Fibroblast of lung (primary cell): ENCODE results near the gene SAP130. TPM values are rescaled to one million over a fixed set of nuclear protein-coding genes. Genes with fewer than 3 reads are reported as not detected.

ENCODE experiments used
- DNase-seq, 2 donors: peaks; one replicate each; pipeline versions ENCODE4 v3.0.0 to v3.0.0-alpha.2; 2010; ENCODE audit warnings: low read depth in 2 of 2
- H2AFZ ChIP-seq: 2 replicates; pipeline ENCODE4 v1.5.1; 2012; ENCODE audit warnings: low read length, control low read depth, inconsistent platforms
- H3K27ac ChIP-seq: 2 replicates; pipeline ENCODE4 v1.5.1; 2011; ENCODE audit warnings: low read length, control low read depth; ENCODE audit not compliant: insufficient read depth
- H3K27me3 ChIP-seq: 2 replicates; pipeline ENCODE4 v1.5.1; 2011; ENCODE audit warnings: mild to moderate bottlenecking, low read length; ENCODE audit not compliant: control insufficient read depth, insufficient read depth
- H3K36me3 ChIP-seq: 2 replicates; pipeline ENCODE4 v1.5.1; 2011; ENCODE audit warnings: low read length; ENCODE audit not compliant: control insufficient read depth, insufficient read depth
- H3K4me1 ChIP-seq: 2 replicates; pipeline ENCODE4 v1.5.1; 2011; ENCODE audit warnings: low read length; ENCODE audit not compliant: control insufficient read depth, insufficient read depth; ENCODE audit errors: extremely low read depth
- H3K4me2 ChIP-seq: 2 replicates; pipeline ENCODE4 v1.5.1; 2011; ENCODE audit warnings: low read length, control low read depth; ENCODE audit not compliant: insufficient read depth; ENCODE audit errors: extremely low read depth
- H3K4me3 ChIP-seq, 4 experiments: fragments of 200-600 bp in 1 of 4; sonication (generic) in 1 of 4; replicated peaks in 1 of 4; 2 replicates each; pipeline ENCODE4 v1.5.1; 2011 to 2016; ENCODE audit warnings: low read length in 4 of 4, low read depth in 3 of 4, mild to moderate bottlenecking in 3 of 4, control low read depth in 2 of 4, inconsistent platforms in 1 of 4, mixed read lengths in 1 of 4; ENCODE audit not compliant: insufficient read depth in 1 of 4; ENCODE audit errors: control extremely low read depth in 1 of 4
- H3K79me2 ChIP-seq: 2 replicates; pipeline ENCODE4 v1.5.1; 2012; ENCODE audit warnings: mild to moderate bottlenecking, low read length, inconsistent platforms; ENCODE audit not compliant: control insufficient read depth, insufficient read depth
- H3K9ac ChIP-seq: 2 replicates; pipeline ENCODE4 v1.5.1; 2011; ENCODE audit warnings: mild to moderate bottlenecking, low read length, control low read depth; ENCODE audit not compliant: insufficient read depth
- H3K9me3 ChIP-seq: 2 replicates; pipeline ENCODE4 v1.5.1; 2012; ENCODE audit warnings: low read depth, low read length; ENCODE audit not compliant: control insufficient read depth, insufficient read depth
- H4K20me1 ChIP-seq: 2 replicates; pipeline ENCODE4 v1.5.1; 2011; ENCODE audit warnings: low read length; ENCODE audit not compliant: control insufficient read depth, insufficient read depth; ENCODE audit errors: extremely low read depth
- EZH2 ChIP-seq: IDR thresholded peaks from 2 replicates; pipeline ENCODE4 v1.5.1; 2012; ENCODE audit warnings: low read length, control low read depth, mild to moderate bottlenecking; ENCODE audit errors: missing control alignments
- polyA plus RNA-seq, 2 donors: library from polyadenylated mRNA; depleted of rRNA in 1 of 2; stranded (reverse) in 1 of 2; unstranded in 1 of 2; fragments of >200 nt; gene quantifications; 2 replicates each; pipeline ENCODE4 v1.2.1, GENCODE V29; 2011 to 2012; ENCODE audit warnings: missing spikeins in 1 of 2
- total RNA-seq: library from RNA; depleted of rRNA; stranded (reverse); fragments of >200 nt; gene quantifications from 2 replicates; pipeline ENCODE4 v1.2.1, GENCODE V29; 2014
- TF ChIP-seq, protein P1 (sequence below), 2 donors: IDR thresholded peaks in 1 of 2; conservative IDR thresholded peaks in 1 of 2; 1 replicate in 1 of 2; 2 replicates in 1 of 2; pipeline ENCODE4 v1.5.1; 2011 to 2012; ENCODE audit warnings: low read length in 2 of 2, control low read depth in 1 of 2, inconsistent platforms in 1 of 2, low read depth in 1 of 2, mild to moderate bottlenecking in 1 of 2

The SAP130 gene
- total and polyA plus RNA-seq, 2 donors (not counting 1 experiment from before 2014, with no cell fraction given): 4.5 to 6.7 TPM

DNA sequence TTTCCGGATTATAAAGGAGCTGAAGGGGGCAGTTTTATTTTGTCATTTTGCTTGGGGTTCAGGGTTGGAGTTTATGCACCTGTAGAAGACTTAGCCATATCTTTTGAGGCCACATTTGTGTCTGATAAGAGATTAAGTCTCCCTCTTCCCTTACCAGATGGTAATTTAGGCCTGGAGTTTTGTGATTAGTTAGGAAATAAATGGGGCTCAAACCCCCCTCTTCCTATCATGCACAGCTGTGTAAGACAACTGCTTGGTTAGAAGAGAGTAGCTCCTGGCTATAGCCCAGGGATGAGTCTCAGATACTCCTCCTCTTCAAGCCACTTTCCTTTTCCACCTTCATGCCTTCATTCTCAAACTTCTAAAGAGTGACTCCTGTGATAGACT lies 802 bp upstream of the SAP130 start:
- Histone ChIP-seq H3K9ac (peak overlapping the region; percentile 52), H3K9me3 (no peaks in the 10 kb centered on the region), H3K27me3 (no peaks in the 10 kb centered on the region), H2AFZ (peak overlapping the region; percentile 83), H3K36me3 (no peaks in the 10 kb centered on the region), H3K27ac (no peak overlapping the region), H3K4me1 (no peaks in the 10 kb centered on the region), H3K79me2 (peaks cover 22% of the 10 kb centered on the region), H3K4me3 (peak overlapping the region; percentile 71 to 85 (median 82)), H3K4me2 (peak overlapping the region; percentile 88), H4K20me1 (no peaks in the 10 kb centered on the region)
- DNase-seq: no peak
- TF ChIP-seq, protein P1, sequence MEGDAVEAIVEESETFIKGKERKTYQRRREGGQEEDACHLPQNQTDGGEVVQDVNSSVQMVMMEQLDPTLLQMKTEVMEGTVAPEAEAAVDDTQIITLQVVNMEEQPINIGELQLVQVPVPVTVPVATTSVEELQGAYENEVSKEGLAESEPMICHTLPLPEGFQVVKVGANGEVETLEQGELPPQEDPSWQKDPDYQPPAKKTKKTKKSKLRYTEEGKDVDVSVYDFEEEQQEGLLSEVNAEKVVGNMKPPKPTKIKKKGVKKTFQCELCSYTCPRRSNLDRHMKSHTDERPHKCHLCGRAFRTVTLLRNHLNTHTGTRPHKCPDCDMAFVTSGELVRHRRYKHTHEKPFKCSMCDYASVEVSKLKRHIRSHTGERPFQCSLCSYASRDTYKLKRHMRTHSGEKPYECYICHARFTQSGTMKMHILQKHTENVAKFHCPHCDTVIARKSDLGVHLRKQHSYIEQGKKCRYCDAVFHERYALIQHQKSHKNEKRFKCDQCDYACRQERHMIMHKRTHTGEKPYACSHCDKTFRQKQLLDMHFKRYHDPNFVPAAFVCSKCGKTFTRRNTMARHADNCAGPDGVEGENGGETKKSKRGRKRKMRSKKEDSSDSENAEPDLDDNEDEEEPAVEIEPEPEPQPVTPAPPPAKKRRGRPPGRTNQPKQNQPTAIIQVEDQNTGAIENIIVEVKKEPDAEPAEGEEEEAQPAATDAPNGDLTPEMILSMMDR (conservative IDR thresholded peaks at IDR 0.05 in 1 of 2, IDR thresholded peaks at IDR 0.05 in 1 of 2; ENCODE audit: low read depth in 1 of 2, low read length in 2 of 2): no peak
- no peak for TF ChIP-seq EZH2

DNA sequence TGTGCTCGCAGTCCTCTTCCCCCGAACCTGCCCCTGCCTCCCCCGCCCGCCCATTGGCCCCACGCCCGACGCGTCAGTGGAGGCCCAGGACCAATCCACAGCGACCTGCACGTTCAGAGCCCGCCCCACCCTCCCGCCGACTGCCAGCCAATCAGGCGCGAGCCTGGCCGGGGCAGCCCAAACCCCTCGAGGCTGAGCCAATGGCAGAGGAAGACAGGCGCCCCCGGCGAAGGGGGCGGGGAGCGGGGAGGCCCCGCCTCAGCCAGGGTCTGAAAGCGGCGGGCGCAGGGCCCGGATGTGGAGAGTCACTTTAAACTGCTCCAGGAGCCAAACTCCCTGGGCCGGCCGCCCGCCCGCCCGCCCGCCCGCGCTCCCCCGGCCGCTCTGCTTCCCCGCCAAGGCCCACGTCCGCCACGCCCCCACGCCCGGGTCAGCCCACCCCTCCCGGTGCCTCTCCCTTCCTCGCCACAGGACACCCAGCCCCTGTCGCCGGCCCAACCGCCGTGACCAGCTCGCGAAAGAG lies 520 bp downstream of the SAP130 start:
- H3K79me2 ChIP-seq: peaks cover 22% of the 10 kb centered on the region

DNA sequence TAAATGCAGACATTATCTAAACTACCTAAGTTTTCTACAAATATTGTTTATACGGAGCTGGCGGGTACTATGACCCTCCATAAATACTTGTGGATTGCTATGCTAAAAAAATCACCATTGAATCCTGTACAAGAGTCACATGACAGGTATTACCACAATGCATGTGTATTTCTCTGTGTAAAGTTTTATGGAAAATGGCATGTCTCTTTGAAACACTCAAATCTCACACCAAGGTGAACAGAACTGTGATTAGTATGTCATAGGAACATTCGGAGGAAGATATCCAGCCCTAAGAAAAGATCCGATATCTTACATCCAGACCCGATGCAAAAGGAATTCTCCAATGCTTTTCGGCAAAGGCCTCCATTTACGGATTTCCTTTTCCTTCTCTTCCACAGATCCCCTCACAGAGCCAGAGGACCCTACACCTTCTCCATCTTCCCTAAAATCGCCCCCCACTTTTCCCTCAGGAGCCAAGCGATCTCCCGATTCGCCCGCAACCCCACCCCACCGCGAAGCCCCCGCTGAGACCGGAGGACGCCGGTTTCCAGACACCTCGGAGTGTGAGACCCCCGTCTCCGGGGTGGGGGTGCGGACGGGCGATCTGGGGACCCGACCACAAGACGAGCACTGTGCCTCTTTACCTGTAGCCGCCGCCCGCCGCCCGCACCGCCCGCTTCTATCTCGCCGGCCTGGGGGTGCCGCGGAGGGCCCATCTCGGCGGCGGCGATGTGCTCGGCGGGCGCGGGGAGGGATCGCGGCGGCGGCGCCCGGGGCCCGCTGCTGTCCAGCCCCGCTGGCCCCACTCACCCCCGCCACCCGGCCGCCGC lies 1.2 kb downstream of the SAP130 start:
- Histone ChIP-seq H3K27ac (peak overlapping the region; percentile 82), H3K79me2 (peaks cover 22% of the 10 kb centered on the region), H3K4me1 (no peaks in the 10 kb centered on the region), H3K9ac (peak overlapping the region; percentile 87), H3K27me3 (no peaks in the 10 kb centered on the region), H2AFZ (peak overlapping the region; percentile 78), H3K4me2 (peak overlapping the region; percentile 69), H3K9me3 (no peaks in the 10 kb centered on the region), H3K4me3 (peak overlapping the region; percentile 63 to 97 (median 81)), H3K36me3 (no peaks in the 10 kb centered on the region), H4K20me1 (no peaks in the 10 kb centered on the region)
- peak; percentile 3 to 28 for DNase-seq
- TF ChIP-seq, protein P1 (conservative IDR thresholded peaks at IDR 0.05 in 1 of 2, IDR thresholded peaks at IDR 0.05 in 1 of 2; ENCODE audit: low read depth in 1 of 2, low read length in 2 of 2): no peak

More for the DNA sequence above, 520 bp downstream of the SAP130 start:
- Histone ChIP-seq H3K4me1 (no peaks in the 10 kb centered on the region), H3K36me3 (no peaks in the 10 kb centered on the region), H3K4me3 (peak overlapping the region; percentile 55 to 88 (median 83)), H3K27me3 (no peaks in the 10 kb centered on the region), H2AFZ (peak overlapping the region; percentile 90), H4K20me1 (no peaks in the 10 kb centered on the region), H3K4me2 (peak overlapping the region; percentile 8), H3K9ac (peak overlapping the region; percentile 92), H3K27ac (peak overlapping the region; percentile 83), H3K9me3 (no peaks in the 10 kb centered on the region)
- DNase-seq: peak; percentile 98
- no peak for TF ChIP-seq EZH2
- TF ChIP-seq, protein P1 (conservative IDR thresholded peaks at IDR 0.05 in 1 of 2, IDR thresholded peaks at IDR 0.05 in 1 of 2; ENCODE audit: low read depth in 1 of 2, low read length in 2 of 2): no peak
